Measurements from ENCODE around the gene RCAN1. TPM values are rescaled to one million over a fixed set of nuclear protein-coding genes. Genes with fewer than 3 reads are reported as not detected.

RCAN1 gene
- total and polyA plus RNA-seq, 9 of the 15 experiments (the other 6 are each of a cell fraction or from before 2014, with no cell fraction given): 4.4 to 16.5 (median 12.3) TPM

- H3K4me1 ChIP-seq (replicated peaks in 1 of 2; ENCODE audit: control insufficient read depth in 2 of 2, insufficient read depth in 2 of 2, low read length in 2 of 2): peaks cover 0 to 5% of the 10 kb centered on the region in 2 experiments; a peak in 1 of 5 replicates
- no peak overlapping the region for H3K4me2 ChIP-seq (ENCODE audit: insufficient read depth, low read length)
- no peak for FAIRE-seq
- no peaks in the 10 kb centered on the region for H3K9me3 ChIP-seq (replicated peaks; ENCODE audit: control insufficient read depth, insufficient read depth, low read depth, low read length)
- ChIA-PET POLR2A (no interaction called here), CTCF (ENCODE audit: low intra/inter-chr PET ratio) (no interaction called here)
- no peak for DNase-seq (ENCODE audit: extremely low read depth in 1 of 4, low spot score in 3 of 4)
- H3K9me1 ChIP-seq (ENCODE audit: control insufficient read depth, insufficient read depth, low read length): no peaks in the 10 kb centered on the region
- H3K79me2 ChIP-seq (ENCODE audit: control insufficient read depth, insufficient read depth, low read length): no peaks in the 10 kb centered on the region
- TF ChIP-seq ZNF740 (CRISPR knock-in tag; IDR thresholded peaks at IDR 0.05): no peak
- no peak for TF ChIP-seq ZNF740 (tag; IDR thresholded peaks at IDR 0.05)
- no peak for TF ChIP-seq HINFP (tag; conservative IDR thresholded peaks at IDR 0.05; ENCODE audit: low read depth)
- no peak for TF ChIP-seq ZBTB33 (CRISPR knock-in tag; IDR thresholded peaks at IDR 0.05)
- no peak for TF ChIP-seq ZNF174 (CRISPR knock-in tag; IDR thresholded peaks at IDR 0.05)
- no peak for TF ChIP-seq ZNF311 (CRISPR knock-in tag; IDR thresholded peaks at IDR 0.05)
- no peak for TF ChIP-seq COPS2 (conservative IDR thresholded peaks at IDR 0.05)
- TF ChIP-seq KAT7 (CRISPR knock-in tag; IDR thresholded peaks at IDR 0.05; ENCODE audit: borderline replicate concordance): no peak
- TF ChIP-seq, protein P1, sequence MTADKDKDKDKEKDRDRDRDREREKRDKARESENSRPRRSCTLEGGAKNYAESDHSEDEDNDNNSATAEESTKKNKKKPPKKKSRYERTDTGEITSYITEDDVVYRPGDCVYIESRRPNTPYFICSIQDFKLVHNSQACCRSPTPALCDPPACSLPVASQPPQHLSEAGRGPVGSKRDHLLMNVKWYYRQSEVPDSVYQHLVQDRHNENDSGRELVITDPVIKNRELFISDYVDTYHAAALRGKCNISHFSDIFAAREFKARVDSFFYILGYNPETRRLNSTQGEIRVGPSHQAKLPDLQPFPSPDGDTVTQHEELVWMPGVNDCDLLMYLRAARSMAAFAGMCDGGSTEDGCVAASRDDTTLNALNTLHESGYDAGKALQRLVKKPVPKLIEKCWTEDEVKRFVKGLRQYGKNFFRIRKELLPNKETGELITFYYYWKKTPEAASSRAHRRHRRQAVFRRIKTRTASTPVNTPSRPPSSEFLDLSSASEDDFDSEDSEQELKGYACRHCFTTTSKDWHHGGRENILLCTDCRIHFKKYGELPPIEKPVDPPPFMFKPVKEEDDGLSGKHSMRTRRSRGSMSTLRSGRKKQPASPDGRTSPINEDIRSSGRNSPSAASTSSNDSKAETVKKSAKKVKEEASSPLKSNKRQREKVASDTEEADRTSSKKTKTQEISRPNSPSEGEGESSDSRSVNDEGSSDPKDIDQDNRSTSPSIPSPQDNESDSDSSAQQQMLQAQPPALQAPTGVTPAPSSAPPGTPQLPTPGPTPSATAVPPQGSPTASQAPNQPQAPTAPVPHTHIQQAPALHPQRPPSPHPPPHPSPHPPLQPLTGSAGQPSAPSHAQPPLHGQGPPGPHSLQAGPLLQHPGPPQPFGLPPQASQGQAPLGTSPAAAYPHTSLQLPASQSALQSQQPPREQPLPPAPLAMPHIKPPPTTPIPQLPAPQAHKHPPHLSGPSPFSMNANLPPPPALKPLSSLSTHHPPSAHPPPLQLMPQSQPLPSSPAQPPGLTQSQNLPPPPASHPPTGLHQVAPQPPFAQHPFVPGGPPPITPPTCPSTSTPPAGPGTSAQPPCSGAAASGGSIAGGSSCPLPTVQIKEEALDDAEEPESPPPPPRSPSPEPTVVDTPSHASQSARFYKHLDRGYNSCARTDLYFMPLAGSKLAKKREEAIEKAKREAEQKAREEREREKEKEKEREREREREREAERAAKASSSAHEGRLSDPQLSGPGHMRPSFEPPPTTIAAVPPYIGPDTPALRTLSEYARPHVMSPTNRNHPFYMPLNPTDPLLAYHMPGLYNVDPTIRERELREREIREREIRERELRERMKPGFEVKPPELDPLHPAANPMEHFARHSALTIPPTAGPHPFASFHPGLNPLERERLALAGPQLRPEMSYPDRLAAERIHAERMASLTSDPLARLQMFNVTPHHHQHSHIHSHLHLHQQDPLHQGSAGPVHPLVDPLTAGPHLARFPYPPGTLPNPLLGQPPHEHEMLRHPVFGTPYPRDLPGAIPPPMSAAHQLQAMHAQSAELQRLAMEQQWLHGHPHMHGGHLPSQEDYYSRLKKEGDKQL (CRISPR knock-in tag; IDR thresholded peaks at IDR 0.05; ENCODE audit: borderline replicate concordance): no peak
- no peak for TF ChIP-seq TEAD1 (CRISPR knock-in tag; IDR thresholded peaks at IDR 0.05)
- no peak for TF ChIP-seq MCM3 (IDR thresholded peaks at IDR 0.05)
- no peak for TF ChIP-seq RAD21 (CRISPR knock-in tag; conservative IDR thresholded peaks at IDR 0.05 in 1 of 2, IDR thresholded peaks at IDR 0.05 in 1 of 2)
- H3K4me3 ChIP-seq: no peak overlapping the region
- no peak overlapping the region for H3K9ac ChIP-seq (ENCODE audit: insufficient read depth in 1 of 2, low read depth in 2 of 2, low read length in 2 of 2)
- WGBS (ENCODE audit: insufficient coverage, low coverage, missing lambda C conversion rate): 77% methylated on average over 8 of the region's 8 CpGs
- peaks cover 0 to 1% of the 10 kb centered on the region in 2 experiments; a peak in 1 of 5 replicates for H3K27me3 ChIP-seq (ENCODE audit: control insufficient read depth in 2 of 2, insufficient read depth in 2 of 2, low read length in 2 of 2)
- H4K20me1 ChIP-seq (replicated peaks; ENCODE audit: control insufficient read depth, insufficient read depth, low read length): no peaks in the 10 kb centered on the region
- no peak for ATAC-seq
- intact Hi-C loops (cut with micrococcal nuclease): no loop called here
- H3K36me3 ChIP-seq (ENCODE audit: control insufficient read depth, insufficient read depth, low read length): no peaks in the 10 kb centered on the region
- no peak overlapping the region for H2AFZ ChIP-seq (ENCODE audit: low read depth, low read length)
- no peak overlapping the region for H3K27ac ChIP-seq (ENCODE audit: extremely low read depth, low read depth, low read length)
- in situ Hi-C loops (cut with MboI): no loop called here
- no TSS peak for BruUV-seq (replicated peaks)
Measured at GRCh38 chr21:34519694-34520093, 95.2 kb downstream of the RCAN1 start.
